Mammary epithelial cell (primary cell): ENCODE measurements around the gene ETV7.

ENCODE experiments used
- EZH2 ChIP-seq: IDR thresholded peaks from 2 replicates; pipeline ENCODE4 v1.6.1; 2012; ENCODE audit warnings: low read length, inconsistent platforms, borderline replicate concordance
- TF ChIP-seq, protein P1 (sequence below), 2 donors: IDR thresholded peaks in 1 of 2; conservative IDR thresholded peaks in 1 of 2; 2 replicates each; pipeline ENCODE4 v1.5.1; 2011 to 2012; ENCODE audit warnings: inconsistent platforms in 2 of 2, low read length in 2 of 2, mild to moderate bottlenecking in 2 of 2, control low read depth in 1 of 2, low read depth in 1 of 2; ENCODE audit not compliant: insufficient read depth in 1 of 2; ENCODE audit errors: extremely low read depth in 1 of 2

DNA sequence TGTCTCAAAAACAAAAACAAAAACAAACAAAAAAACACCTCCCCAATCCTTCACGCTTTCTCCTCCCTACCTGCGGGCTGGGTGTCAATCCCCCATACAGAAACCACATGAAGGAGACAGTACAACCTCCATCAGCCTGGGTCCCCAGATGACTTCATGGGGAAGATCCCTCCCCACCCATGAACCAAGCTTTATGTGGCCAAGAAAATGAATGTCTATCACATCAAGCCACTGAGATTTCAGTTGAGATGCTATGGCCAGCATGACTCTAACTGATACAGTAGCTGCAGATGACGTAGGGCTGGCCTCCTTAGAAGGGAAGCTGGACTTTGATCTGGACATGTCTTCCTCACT is 29.6 kb downstream of the ETV7 start:
- TF ChIP-seq EZH2 = no peak
- TF ChIP-seq, protein P1, sequence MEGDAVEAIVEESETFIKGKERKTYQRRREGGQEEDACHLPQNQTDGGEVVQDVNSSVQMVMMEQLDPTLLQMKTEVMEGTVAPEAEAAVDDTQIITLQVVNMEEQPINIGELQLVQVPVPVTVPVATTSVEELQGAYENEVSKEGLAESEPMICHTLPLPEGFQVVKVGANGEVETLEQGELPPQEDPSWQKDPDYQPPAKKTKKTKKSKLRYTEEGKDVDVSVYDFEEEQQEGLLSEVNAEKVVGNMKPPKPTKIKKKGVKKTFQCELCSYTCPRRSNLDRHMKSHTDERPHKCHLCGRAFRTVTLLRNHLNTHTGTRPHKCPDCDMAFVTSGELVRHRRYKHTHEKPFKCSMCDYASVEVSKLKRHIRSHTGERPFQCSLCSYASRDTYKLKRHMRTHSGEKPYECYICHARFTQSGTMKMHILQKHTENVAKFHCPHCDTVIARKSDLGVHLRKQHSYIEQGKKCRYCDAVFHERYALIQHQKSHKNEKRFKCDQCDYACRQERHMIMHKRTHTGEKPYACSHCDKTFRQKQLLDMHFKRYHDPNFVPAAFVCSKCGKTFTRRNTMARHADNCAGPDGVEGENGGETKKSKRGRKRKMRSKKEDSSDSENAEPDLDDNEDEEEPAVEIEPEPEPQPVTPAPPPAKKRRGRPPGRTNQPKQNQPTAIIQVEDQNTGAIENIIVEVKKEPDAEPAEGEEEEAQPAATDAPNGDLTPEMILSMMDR (conservative IDR thresholded peaks at IDR 0.05 in 1 of 2, IDR thresholded peaks at IDR 0.05 in 1 of 2; ENCODE audit: extremely low read depth in 1 of 2, insufficient read depth in 1 of 2, low read depth in 1 of 2, low read length in 2 of 2) = no peak
